RWPE2 (cell line): ENCODE results near the gene BRAT1.

Experiments
- ATAC-seq: fragments of 200-7000 bp; cut with Tn5 transposase; 3 replicates; pipeline ENCODE4 v1.9.1; 2021; ENCODE audit warnings: low read depth
- DNase-seq: peaks from one replicate; pipeline ENCODE4 v3.0.0-alpha.2; 2020; ENCODE audit warnings: low spot score
- H3K27ac ChIP-seq: fragments of 450-650 bp; 2 replicates; pipeline ENCODE4 v1.5.1; 2017; ENCODE audit warnings: mild to moderate bottlenecking; ENCODE audit not compliant: poor library complexity, severe bottlenecking
- H3K27me3 ChIP-seq: fragments of 250-450 bp; sonication (Bioruptor Pico); 2 replicates; pipeline ENCODE4 v1.5.1; 2021; ENCODE audit warnings: mild to moderate bottlenecking, moderate library complexity; ENCODE audit not compliant: insufficient read depth, poor library complexity, severe bottlenecking
- H3K36me3 ChIP-seq: fragments of 250-450 bp; sonication (Bioruptor Pico); 2 replicates; pipeline ENCODE4 v1.5.1; 2020; ENCODE audit warnings: low read depth, mild to moderate bottlenecking, moderate library complexity
- H3K4me1 ChIP-seq: fragments of 250-450 bp; sonication (Bioruptor Pico); 2 replicates; pipeline ENCODE4 v1.5.1; 2021; ENCODE audit warnings: mild to moderate bottlenecking, moderate library complexity; ENCODE audit not compliant: insufficient read depth, poor library complexity, severe bottlenecking
- H3K4me3 ChIP-seq: fragments of 250-450 bp; sonication (Bioruptor Pico); 2 replicates; pipeline ENCODE4 v1.5.1; 2021; ENCODE audit warnings: mild to moderate bottlenecking, moderate library complexity; ENCODE audit not compliant: severe bottlenecking
- H3K9me3 ChIP-seq: fragments of 250-450 bp; sonication (Bioruptor Pico); 2 replicates; pipeline ENCODE4 v1.5.1; 2021; ENCODE audit warnings: mild to moderate bottlenecking, moderate library complexity; ENCODE audit not compliant: severe bottlenecking
- TF ChIP-seq, protein P1 (sequence below): fragments of 450-650 bp; IDR thresholded peaks from one replicate; pipeline ENCODE4 v1.5.1; 2017; ENCODE audit warnings: mild to moderate bottlenecking, moderate library complexity; ENCODE audit not compliant: poor library complexity, severe bottlenecking

BRAT1 gene

DNA sequence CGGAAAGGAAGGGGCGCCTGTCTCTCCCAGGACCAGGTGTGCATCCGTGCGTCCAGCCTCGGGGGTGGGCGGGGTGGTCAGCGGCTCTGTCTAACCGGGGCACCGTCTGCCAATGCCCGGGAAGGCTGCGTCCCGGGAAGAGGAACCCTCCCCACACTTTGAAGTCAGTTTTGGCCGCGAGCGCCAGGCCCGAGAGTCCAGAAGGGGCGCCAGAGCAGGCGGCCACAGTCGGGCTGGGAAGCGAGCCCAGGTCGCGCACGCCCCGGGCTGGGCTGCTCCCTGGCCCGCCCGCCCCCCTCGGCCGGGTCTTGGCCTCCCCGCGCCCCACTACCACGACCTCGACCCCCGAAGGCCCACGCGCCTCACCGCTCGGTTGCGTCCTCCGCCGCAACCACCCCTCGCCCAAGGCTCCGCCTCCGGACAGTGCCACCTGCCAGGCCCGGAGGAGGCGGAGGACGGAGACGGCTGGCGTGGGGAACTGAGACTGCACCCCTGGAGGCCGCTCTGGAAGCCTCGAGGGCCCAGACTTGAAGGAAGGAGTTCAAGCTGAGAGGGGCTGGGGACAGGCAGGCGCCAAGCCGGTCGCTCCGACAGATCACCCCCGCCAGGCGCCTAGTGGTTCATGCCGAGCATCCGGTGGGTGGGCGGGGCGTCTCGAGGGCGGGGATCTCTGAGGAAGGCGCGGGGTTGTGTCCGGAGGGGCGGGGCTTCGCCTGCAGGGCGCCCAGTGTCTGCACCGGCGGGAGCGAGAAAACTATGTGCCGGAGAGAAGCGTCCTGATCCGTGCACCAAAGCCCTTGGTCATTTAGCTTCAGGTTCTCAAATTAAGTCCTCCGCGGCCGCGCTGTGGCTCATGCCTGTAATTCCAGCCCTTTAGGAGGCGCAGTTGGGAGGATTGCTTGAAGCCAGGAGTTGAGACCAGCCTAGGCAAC lies at the start of gene BRAT1:
Gene BRAT1, minus strand, starts transcription at position 404 of the 932 bp plus-strand sequence. CDS start 1,093 bp downstream, outside the sequence.
- peak within 1 kb of the TSS; percentile 81 for H3K4me3 ChIP-seq
- DNase-seq, result peak; percentile 96
- no peaks in the 10 kb centered on the region for H3K9me3 ChIP-seq
- ATAC-seq, result peak; percentile 74
- peak within 1 kb of the TSS; percentile 79 for H3K27ac ChIP-seq
- peaks cover 17% of the 10 kb centered on the region for H3K36me3 ChIP-seq
- H3K4me1 ChIP-seq, result peaks cover 4% of the 10 kb centered on the region
- H3K27me3 ChIP-seq, result no peaks in the 10 kb centered on the region
- TF ChIP-seq, protein P1, sequence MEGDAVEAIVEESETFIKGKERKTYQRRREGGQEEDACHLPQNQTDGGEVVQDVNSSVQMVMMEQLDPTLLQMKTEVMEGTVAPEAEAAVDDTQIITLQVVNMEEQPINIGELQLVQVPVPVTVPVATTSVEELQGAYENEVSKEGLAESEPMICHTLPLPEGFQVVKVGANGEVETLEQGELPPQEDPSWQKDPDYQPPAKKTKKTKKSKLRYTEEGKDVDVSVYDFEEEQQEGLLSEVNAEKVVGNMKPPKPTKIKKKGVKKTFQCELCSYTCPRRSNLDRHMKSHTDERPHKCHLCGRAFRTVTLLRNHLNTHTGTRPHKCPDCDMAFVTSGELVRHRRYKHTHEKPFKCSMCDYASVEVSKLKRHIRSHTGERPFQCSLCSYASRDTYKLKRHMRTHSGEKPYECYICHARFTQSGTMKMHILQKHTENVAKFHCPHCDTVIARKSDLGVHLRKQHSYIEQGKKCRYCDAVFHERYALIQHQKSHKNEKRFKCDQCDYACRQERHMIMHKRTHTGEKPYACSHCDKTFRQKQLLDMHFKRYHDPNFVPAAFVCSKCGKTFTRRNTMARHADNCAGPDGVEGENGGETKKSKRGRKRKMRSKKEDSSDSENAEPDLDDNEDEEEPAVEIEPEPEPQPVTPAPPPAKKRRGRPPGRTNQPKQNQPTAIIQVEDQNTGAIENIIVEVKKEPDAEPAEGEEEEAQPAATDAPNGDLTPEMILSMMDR, result peak; percentile 47

DNA sequence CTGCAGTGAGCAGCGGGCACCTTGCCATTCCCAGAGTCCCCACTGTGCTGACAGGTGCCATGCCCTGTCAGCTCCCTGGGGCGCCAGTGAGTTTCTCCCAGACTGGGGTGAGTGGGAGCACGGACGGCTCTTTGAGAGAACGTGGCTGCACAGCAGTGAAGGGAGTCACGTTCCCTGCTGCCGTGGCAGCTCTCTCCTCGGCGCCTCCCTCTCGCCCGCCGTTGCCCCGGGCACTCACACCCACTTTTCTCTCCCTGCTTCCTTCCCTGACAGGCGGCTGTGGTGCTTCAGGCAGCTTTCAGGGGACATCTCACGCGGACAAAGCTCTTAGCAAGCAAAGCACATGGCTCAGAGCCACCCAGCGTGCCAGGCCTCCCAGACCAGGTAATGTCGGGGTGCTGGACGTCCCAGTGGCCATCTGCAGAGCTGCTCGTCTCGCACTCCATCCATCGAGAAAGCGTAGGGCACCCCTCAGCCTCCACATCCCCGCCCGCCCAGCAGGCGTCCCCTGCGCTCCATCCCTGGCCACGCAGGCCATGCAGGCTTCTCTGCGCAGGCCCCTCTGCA lies 49.4 kb upstream of the BRAT1 start:
- Histone ChIP-seq H3K36me3 (no peaks in the 10 kb centered on the region), H3K4me3 (no peak overlapping the region), H3K4me1 (no peaks in the 10 kb centered on the region), H3K27me3 (no peaks in the 10 kb centered on the region), H3K9me3 (no peaks in the 10 kb centered on the region), H3K27ac (no peak overlapping the region)
- ATAC-seq (no peak), DNase-seq (no peak)
- TF ChIP-seq, protein P1, result no peak

DNA sequence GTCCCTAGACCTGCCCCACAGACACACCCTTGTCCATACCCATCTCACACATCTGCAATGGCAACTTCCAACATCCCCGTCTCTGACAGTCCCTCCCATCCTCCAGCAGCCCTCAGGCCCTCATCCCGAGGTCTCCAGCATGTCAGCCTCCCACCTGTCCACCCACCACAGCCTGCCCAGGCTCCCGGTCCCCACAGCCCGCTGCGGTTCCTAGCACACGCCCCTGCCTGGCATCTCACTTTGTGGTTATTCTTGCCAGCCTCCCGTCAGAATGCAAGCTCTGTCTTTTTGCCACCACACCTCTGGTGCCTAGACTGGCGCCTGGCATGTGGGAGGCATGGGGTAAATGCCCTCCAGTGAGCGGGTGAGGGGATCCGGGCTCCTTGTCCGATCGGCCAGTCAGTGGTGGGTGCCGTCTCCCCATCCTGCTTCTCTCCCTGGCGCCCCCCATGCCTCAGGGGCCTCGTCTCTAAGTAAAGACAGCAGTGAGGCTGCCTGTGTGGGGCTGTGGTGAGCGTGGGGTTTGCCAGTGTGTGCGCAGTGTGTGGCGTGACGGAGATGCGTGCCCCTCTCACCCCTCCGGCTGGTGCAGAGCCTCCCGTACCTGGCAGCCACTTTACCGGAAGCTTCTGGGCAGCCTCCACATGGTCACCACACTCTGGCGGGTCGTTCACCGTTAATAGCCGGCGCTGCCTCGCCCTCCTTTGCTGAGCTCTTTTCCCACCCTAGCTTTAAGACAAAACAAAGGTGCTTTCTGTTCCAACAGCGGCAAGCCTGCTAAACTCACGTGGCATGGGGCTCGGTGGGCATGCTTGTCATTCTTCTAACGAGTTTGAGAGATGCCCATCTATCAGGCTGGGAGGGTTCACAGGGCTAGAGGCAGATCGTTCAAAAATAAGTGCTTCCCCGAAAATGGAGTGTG lies 48.0 kb upstream of the BRAT1 start:
- Histone ChIP-seq H3K27ac (no peak overlapping the region), H3K4me3 (no peak overlapping the region), H3K27me3 (no peaks in the 10 kb centered on the region), H3K4me1 (no peaks in the 10 kb centered on the region), H3K36me3 (peaks cover 8% of the 10 kb centered on the region; the same call in 1 of the 2 replicates), H3K9me3 (no peaks in the 10 kb centered on the region)
- ATAC-seq (no peak), DNase-seq (no peak)
- TF ChIP-seq, protein P1, result no peak

DNA sequence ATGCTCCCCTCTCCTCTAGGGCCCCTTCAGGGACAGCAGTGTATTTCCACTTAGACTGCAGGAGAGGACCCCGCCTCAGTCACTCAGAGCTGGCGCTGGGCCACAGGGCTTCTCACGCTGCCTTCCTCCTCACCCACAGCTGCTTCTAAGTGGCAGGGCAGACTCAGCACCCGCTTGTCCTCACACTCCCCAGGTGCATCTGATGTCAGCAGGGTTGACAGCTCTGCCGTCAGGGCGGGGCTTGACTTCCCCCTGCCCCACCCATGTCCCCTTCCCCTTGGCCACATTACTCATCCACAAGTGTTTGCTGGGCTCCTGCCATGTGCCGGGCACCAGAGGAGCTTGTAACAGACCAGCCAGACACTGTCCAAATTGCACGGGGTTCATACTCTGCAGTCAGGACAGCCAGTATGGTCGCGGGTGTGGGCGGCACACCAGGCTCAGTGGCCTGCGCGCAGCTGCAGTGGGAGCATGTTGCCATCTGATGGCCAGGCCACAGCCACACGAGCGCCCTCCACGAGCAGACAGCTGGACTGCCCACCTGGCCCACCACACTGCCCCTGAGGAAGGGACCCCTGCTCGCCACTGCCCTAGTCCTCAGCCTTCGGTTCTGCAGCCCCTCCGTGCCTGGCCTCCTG lies 47.2 kb upstream of the BRAT1 start:
- no peaks in the 10 kb centered on the region for H3K27me3 ChIP-seq
- TF ChIP-seq, protein P1, result no peak
- no peak overlapping the region for H3K4me3 ChIP-seq
- no peaks in the 10 kb centered on the region for H3K4me1 ChIP-seq
- H3K36me3 ChIP-seq, result peaks cover 8% of the 10 kb centered on the region; the same call in 1 of the 2 replicates
- DNase-seq (no peak), ATAC-seq (peak; percentile 33; the same call in 1 of the 3 replicates)
- no peak overlapping the region for H3K27ac ChIP-seq
- H3K9me3 ChIP-seq, result no peaks in the 10 kb centered on the region
